Renal cortical epithelial cell (primary cell): ENCODE measurements around the gene STUB1. TPM values are rescaled to one million over a fixed set of nuclear protein-coding genes. Genes with fewer than 3 reads are reported as not detected.

Experiments used
- DNase-seq: peaks from one replicate; pipeline ENCODE4 v3.0.0-alpha.2; 2011; ENCODE audit warnings: low read depth
- total RNA-seq: library from RNA; depleted of rRNA; stranded (reverse); fragments of >200 nt; gene quantifications from 2 replicates; pipeline ENCODE4 v1.2.3, GENCODE V29; 2014

Gene STUB1
- total RNA-seq, 1 donor from 2014 or later, result 78.5 TPM

DNA sequence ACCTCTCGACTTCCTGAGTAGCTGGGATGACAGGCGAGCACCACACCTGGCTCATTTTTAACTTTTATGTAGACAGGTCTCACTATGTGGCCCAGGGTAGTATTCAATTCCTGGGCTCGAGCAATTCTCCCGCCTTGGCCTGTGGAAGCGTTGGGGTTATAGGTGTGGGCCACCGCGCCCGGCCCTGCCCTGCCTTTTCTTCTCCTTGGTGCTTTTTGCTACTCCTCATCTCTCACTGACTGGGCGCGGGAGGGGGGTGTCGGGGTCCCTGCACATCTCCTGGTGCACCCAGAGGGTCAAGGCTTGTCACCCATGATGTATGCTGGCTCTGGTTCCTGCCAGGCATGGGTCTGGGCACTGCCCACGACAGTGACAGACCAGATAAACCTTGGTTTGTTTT, 35.7 kb upstream of the STUB1 start:
- DNase-seq, result no peak

DNA sequence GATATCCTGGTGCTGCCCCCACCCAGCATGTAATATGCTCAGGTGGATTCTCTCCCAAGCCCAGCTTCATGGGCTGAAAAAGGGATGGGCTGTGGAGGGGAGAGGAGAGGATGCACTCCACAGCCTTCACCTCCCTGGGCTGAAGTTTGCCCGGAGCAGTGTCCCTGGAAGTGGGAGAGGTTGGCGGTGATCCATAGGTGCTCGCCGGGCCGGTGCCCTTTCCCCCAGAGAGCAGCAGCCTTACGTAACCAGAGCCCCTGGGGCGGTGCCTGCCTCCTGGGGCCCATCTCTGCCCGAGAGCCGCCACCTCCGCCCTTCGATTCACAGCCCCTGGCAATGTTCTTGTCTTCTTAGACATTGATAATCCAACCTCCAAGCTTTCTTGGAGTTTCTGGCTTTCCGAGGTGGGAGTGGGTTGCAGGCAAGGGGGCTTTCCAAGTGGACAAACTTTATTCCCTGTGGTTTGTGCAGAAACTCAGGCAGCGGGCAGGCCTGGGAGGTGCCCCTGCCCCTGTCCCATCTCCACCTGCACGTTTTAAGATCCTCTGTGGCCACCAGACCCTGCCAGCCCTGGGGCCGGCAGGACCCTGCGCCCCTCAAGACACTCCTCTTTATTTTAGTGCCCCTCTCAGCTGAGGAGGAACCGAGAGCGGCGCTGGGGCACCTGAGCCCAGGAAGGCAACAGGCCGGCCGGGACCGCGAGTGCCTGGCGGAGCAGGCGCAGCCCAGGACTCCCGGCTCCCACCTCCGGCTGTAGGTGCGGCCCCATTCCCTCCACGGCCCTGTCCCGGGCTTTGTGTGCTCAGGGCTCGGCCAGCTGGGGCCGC, 34.1 kb upstream of the STUB1 start:
- DNase-seq, result no peak

DNA sequence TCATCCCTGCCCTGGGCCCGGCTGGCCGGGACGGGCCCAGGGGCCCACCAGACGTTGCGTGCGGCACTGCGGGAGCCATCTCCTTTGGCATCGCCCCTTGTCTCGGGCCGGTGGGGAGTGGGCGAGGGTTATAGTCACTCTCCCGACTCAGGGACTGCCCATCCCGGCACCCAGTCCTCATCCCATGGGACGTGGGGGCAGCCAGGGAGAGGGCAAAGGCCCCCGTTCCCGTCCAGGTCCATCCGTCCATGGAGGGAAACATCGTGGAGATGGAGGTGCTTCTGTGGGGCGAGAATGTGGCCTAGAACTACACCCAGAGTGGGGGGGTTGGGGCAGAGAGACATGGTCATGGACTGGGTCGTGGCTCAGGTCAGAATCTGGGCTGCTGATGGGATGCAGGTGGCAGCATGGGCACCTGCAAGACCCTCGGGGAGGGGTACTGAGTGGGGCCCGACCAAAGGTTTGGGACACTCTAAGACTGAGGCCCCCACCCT, 33.5 kb upstream of the STUB1 start:
- DNase-seq, result no peak

DNA sequence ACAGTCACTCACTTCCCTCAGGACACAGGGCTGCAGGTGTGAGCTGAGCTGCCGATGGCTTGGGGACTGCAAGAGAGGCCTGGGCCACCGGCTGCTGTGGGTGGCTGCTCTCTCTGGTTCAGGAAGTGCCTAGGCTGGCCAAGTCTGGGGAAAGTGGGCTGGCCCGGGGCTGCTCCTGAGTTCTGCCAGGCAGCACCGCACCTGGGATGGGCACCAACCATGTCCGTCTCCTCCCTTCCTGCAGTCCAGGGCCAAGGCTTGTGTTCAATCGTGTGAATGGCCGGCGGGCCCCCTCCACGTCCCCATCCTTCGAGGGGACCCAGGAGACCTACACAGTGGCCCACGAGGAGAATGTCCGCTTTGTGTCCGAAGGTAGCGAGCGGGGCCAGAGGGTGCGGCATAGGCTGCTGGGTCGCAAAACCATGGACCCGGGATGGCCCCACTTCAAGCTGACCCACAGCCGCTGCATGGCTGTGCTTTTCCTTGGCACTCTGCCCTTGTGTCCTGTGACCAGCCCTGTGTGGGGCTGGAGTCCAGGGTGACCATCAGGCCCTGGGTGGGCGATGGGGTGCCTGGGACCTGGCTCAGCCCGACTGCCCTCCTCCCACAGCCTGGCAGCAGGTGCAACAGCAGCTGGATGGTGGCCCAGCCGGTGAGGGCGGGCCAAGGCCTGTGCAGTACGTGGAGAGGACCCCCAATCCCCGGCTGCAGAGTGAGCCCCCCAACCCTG, 32.9 kb upstream of the STUB1 start:
- no peak for DNase-seq

DNA sequence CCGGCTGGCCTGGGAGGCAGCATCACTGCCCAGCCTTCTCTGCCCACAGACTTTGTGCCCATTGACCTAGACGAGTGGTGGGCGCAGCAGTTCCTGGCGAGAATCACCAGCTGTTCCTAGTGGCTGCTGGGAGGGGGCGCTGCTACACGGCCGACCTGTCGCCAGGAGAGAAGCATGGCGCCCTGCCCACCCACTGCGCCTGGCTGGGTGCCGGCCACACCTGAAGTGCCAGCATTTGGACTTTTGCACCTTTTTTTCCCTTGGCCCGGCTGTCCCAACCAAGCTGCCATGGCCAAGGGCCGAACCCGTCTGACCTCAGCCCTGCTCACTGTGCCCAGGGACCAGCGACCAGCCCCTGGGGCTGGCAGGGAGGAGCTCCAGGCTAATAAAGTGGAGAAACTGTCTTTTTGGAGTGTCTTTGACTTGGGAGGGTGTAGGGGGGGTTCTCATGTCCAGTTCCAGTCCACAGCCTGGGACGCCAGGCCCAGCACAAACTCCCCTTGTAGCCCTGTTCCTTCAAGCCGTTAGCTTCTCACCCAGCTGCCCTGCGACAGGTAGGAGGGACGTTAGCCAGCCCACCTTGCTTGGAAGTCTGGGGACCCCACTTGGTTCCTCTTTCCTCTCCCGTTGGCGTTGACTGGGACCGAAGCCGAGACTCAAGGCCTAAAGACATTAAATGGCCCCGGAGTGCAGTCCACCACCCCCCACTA, 32.0 kb upstream of the STUB1 start:
- peak; percentile 47 for DNase-seq

DNA sequence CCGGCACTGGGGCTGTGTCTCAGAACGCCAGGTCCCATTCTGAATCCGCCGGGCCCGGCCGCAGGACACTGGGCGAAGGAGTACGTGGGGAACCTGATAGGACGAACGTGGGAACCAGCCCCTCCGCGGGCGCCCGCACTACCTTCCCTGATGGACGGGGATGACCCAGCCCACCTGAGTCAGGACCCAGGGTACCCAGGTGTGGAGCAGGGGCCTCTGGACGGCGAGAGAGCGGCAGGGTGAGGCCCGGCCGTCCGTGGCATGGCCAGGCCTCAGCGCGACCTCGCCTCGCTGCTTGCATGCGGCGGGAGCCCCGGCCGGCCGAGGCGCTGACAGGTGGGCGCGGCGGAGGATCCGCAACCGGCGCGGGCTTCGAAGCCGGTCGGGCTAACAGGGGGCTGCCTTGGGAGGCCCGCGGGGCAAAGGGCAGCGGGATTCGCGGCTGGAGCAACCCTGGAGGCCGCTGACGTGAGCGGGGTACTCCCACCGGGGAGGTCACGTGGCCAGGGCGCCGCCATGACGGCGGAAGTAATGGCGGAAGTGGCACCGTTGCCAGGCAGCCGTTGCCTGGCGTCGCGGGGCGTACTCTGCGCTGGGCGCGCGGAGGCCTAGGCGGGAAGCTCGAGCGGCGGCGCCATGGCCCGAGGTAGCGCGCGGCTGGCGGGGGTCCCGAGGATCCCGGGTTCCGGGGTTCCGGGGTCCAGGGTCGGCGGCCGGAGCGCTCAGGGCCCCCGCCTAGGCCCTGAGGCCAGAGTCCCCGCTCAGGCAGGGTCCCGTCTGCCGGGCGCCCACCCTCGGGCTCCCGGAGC, 31.2 kb upstream of the STUB1 start, which contains the start of gene WDR90:
WDR90 (plus strand) TSS at position 585 of the 809 bp plus-strand sequence; CDS start at position 637, 52 bp downstream.
- peak; percentile 73 for DNase-seq

DNA sequence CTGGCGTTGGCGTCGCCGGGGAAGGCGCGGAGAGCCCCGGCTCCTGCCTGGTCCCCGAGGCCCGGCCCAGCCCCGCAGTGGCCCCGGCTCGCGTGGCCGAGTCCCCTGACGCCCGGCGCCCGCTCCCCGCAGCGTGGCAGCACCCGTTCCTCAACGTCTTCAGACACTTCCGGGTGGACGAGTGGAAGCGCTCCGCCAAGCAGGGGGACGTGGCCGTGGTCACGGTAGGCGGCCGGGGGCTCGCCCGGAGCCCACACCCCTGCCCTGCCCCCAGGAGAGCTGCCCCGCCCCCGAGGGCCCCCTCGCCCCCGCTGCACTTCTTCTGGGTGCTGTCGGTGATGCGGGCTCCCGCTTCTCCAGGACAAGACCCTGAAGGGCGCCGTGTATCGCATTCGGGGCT, 30.6 kb upstream of the STUB1 start:
- DNase-seq, result no peak

DNA sequence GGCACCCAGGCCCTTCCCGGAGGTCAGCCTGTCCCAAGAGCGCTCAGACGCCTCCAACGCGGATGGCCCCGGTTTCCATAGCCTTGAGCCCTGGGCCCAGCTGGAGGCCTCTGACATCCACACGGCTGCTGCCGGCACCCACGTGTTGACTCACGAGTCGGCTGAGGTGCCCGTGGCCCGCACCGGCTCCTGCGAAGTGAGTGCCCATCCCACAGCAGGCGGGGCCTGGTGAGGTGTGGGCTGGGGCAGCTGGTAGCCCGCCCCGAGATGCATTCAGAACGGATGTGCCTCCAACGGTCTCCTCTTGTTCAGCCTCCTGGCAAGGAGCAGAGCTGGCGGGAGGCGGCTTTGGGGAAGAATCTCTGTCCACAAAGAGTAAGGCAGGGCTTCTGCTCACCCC, 28.4 kb upstream of the STUB1 start:
- no peak for DNase-seq

DNA sequence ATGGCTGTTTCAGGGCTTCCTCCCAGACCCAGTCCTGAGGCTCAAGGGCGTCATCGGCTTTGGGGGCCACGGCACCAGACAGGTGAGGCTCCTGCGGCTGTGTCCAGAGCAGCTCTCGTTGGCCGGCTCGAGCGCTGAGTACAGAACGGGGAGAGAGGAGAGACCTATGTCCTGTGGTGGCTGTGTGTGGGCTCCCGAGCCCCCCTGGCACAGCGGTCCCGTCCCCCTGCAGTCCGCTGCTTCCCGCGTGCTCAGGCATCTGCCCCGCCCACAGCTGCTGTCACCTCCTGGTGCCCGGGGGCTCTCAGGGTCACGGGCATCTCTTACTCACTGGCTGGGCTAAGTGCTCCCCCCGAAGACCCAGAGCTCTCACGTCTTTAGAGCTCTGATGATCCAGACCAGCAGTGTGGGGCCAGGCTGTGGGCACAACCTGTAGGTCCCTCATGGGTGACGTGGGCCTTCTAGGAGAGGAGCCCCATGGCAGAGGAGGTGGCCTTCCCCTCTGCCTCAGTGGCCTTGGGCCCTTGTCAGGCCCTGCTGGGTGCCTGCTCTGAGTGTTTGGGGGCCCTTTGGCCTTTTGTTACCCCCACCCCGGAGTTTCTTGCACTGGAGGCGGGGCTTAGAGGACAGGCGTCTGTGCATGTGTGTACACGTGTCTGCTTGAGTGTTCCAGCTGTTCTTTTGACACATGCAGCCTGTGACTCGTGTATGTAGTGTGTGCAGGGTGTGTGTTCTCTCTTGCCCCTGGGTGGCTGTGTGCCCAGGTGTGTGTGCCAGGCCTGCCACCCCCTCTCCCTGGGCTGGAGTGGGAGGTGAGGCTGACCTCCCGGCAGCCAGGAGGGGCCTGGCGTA, 27.5 kb upstream of the STUB1 start:
- DNase-seq, result no peak

DNA sequence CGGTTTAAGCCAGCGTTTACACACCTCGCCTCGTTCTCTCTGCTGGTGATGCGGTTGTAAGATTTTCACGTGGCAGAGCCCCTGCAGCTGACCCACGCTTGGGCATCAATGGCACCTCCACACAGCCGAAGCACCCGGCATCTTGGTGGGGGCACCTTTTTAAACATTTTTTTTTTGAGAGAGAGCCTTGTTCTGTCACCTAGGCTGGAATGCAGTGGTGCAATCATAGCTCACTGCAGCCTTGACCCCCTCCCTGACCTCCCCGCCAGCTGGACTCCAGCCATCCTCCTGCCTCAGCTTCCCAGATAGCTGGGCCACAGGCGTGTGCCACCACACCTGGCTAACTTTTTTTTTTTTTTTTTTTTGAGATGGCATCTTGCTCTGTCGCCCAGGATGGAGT, 26.2 kb upstream of the STUB1 start:
- no peak for DNase-seq

DNA sequence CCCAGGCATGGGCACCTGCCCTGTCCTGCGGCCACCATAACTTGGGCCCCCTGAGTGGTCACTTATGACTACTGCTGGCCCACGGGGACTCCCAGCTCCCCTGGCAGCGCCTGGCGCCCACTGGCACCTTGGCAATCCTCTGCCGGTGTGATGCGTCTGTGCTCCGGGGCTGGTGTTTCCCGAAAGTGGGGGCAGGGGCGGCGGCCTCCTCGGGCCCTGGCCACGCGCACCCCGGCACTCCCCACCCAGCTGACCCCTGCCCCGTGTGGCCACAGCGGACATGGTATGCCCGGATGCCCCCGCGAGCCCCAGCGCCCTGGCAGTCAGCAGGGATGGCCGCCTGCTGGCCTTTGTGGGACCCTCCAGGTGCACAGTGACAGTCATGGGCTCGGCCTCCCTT, 22.7 kb upstream of the STUB1 start:
- no peak for DNase-seq

DNA sequence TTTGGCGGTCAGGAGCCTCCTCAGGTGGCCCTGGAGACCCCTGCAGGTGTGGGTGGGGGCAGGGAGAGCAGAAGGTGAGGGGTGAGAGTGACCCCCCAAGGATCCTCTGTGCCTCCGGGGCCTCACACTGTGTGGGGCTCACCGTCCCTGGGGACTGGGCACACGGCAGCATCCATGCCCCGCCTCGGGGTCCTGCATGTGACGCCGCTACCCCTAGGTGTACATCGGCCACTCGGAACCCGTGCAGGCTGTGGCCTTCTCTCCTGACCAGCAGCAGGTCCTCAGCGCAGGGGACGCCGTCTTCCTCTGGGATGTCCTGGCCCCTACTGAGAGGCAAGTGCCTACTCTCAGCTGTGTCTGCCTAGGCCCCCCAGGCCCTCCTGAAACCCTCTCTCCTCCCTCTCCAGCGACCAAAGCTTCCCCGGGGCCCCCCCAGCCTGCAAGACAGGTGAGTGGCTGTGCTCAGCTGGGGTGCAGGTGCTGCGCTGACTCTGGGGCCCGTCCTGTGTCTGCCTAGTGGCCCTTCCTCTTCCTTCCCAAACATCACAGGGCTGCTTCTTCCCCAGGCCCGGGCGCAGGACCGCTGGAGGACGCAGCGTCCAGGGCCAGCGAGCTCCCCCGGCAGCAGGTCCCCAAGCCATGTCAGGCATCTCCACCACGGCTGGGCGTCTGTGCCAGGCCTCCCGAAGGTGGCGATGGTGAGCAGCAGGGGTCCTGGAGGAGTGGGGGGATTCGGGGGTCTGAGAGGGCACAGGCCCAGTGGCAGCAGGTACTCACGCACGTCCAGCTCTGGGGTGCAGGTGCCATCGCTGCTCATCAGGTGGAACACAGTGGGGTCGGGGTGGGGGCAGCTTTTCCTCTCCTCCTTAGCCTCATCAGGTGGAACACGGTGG, 21.3 kb upstream of the STUB1 start:
- no peak for DNase-seq

DNA sequence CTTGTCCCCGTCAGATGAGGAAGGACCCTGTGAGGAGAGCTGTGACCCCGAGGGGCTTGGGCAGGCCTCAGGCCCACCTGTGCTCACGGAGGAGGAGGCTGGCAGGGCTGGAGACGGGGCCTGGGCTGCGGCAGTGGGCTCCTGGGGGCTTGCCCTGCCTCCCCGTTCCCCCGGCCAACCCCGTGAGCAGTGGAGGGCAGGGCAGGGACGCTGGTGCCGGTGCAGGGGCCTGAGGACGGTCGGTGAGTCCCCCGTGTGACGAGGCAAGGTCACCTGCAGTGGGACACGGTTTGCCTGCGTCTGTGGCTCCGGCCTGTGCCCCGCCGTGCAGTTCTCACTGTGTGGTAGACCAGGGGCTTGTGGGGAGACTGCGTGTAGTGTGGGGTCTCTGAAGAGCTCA, 20.6 kb upstream of the STUB1 start:
- DNase-seq, result no peak

DNA sequence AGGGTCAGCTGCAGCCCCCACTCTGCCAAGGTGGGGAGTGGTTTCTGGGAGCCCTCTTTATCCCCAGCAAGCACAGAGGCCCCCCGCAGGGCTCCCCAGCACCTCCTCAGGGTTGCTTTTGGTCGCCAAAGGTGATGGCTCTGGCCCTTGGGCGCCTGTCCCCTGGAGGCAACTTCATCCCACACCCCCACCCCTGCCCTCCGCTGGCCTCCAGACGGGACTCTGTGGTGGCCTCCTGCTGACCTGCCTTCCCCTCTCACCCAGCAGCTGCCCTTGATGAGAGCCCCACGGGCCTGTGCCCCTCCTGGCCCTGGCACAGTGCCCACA, 20.1 kb upstream of the STUB1 start:
- DNase-seq, result no peak

DNA sequence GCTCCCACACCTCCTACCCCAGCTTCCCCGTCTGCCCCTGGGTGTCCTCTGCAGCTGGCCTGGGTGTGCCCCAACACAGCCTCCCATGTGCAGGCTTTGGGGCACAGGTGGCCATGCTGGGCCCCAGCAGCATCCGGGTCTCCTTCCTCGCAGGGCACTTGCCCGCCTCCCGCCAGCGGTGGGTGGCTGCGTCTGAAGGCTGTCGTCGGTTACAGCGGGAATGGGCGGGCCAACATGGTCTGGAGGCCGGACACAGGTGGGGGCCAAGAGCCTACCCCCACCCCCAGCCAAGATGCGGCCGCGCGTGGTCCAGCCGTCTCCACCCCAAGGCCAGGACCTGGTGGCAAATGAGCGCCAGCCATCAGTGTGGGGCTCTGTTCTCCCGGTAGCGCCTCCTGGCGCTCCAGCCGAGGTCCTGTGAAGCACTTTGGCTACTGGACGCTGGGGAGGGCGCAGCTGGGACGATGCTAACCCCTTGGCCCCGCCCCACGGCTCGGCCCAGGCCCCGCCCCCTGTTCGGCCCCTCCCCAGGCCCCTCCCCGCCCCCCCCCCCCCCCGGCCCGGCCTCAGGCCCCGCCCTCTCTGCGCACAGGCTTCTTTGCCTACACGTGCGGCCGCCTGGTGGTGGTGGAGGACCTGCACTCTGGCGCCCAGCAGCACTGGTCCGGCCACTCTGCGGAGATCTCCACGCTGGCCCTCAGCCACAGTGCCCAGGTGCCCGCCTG, 19.6 kb upstream of the STUB1 start:
- peak; percentile 62 for DNase-seq

DNA sequence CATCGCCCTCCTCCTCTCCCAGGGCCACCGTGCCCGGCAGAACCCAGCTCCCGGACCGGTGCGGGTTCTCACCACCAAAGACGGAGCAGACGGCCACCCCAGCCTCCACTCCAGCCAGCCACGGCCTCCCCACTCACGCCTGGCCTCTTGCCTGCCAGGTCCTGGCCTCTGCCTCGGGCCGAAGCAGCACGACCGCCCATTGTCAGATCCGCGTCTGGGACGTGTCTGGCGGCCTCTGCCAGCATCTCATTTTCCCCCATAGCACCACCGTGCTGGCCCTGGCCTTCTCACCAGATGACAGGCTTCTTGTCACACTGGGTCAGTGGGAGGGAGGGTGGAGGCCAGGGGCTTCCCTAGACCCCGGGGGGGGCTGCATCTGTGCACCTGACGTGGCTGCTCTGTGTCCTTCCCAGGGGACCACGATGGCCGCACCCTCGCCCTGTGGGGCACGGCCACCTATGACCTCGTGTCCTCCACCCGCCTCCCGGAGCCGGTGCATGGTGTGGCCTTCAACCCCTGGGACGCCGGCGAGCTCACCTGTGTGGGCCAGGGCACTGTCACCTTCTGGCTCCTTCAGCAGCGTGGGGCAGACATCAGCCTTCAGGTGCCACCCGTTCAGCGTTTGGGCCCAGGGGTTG, 18.9 kb upstream of the STUB1 start:
- DNase-seq, result no peak

DNA sequence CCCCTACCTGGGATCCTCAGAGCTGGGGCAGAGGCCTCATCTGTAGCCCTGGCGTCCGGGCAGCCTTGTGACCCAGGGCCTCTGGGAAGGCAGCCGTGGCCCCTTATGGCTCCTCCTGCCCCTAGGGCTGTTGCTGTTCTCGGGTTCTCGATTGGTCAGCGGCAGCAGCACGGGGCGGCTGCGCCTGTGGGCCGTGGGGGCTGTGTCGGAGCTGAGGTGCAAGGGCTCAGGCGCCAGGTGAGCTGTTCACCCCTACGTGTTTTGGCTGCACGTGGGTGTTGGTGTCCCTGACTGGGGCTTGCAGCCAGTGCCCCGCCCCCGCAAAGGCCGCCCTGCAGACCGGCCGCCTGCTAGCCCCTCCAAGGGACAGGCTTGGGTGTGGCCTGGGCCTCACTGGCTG, 18.1 kb upstream of the STUB1 start:
- DNase-seq, result no peak

DNA sequence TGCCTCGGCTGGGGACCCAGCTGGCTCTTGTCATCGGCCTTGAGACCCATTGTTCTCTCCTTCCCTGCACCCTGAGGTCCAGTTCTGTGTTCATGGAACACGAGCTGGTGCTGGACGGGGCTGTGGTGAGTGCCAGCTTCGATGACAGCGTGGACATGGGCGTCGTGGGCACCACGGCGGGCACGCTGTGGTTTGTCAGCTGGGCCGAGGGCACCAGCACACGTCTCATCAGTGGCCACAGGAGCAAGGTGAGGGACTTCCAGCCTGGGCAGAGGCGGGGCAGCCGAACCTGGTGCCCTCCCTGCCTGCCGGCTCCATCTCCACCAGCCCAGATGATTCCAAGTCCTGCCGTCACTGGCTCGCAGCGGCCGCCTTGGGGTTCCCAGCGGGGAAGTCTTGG, 17.6 kb upstream of the STUB1 start:
- no peak for DNase-seq

DNA sequence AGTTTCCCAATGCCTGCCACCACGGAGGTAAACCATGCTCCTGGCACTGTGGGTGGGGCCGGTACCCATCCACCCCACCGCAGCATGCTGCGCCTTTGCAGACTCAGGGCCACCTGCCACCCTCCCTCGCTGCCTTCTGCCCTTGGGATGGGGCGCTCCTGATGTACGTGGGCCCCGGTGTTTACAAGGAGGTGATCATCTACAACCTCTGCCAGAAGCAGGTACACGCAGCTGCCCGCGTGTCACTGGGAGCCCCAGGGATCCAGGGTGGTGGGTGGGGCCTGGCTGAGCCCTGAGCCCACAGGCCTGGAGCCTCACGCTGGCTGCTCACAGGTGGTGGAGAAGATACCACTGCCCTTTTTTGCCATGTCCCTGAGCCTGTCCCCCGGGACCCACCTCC, 13.6 kb upstream of the STUB1 start:
- DNase-seq, result no peak
